MG63 (cell line): ENCODE data around the gene TFF1. TPM values are rescaled to one million over a fixed set of nuclear protein-coding genes. Genes with fewer than 3 reads are reported as not detected.
A peak's percentile ranks its signal among the peaks of the same experiment; 100 is the strongest.

Experiments used
- DNase-seq: peaks from one replicate; pipeline ENCODE4 v3.0.0-alpha.2; 2020
- H3K27me3 ChIP-seq: fragments of 250-450 bp; sonication (Bioruptor Pico); 2 replicates; pipeline ENCODE4 v1.5.1; 2020; ENCODE audit warnings: mild to moderate bottlenecking, moderate library complexity
- H3K36me3 ChIP-seq: fragments of 250-450 bp; sonication (Bioruptor Pico); 2 replicates; pipeline ENCODE4 v1.5.1; 2020; ENCODE audit warnings: mild to moderate bottlenecking, moderate library complexity
- H3K4me3 ChIP-seq: fragments of 250-450 bp; sonication (Bioruptor Pico); 2 replicates; pipeline ENCODE4 v1.5.1; 2020; ENCODE audit warnings: mild to moderate bottlenecking, moderate library complexity
- H3K9me3 ChIP-seq: fragments of 250-450 bp; sonication (Bioruptor Pico); 2 replicates; pipeline ENCODE4 v1.5.1; 2020; ENCODE audit warnings: mild to moderate bottlenecking, moderate library complexity
- total RNA-seq: library from RNA; depleted of rRNA; stranded (reverse); fragments of >200 nt; shearing (Covaris generic); gene quantifications from 2 replicates; pipeline ENCODE4 v1.2.3, GENCODE V29; 2014; ENCODE audit warnings: low replicate concordance

Gene TFF1
- total RNA-seq, 1 experiment from 2014 or later = not detected

GRCh38 chr21:42403611-42404231, 37.4 kb upstream of the TFF1 start, which contains the start of gene UBASH3A:
Gene UBASH3A (plus strand): TSS chr21:42403902. CDS start chr21:42403946, 44 bp downstream.
- Histone ChIP-seq H3K9me3 (no peaks in the 10 kb centered on the region), H3K27me3 (no peaks in the 10 kb centered on the region), H3K4me3 (no peak within 1 kb of the TSS), H3K36me3 (no peaks in the 10 kb centered on the region)
- DNase-seq = no peak

GRCh38 chr21:42401820-42402251, 35.5 kb upstream of the TFF1 start:
- Histone ChIP-seq H3K27me3 (no peaks in the 10 kb centered on the region), H3K36me3 (no peaks in the 10 kb centered on the region), H3K9me3 (no peaks in the 10 kb centered on the region), H3K4me3 (no peak overlapping the region)
- no peak for DNase-seq

GRCh38 chr21:42401154-42401553, 34.8 kb upstream of the TFF1 start:
- no peaks in the 10 kb centered on the region for H3K27me3 ChIP-seq
- H3K36me3 ChIP-seq = no peaks in the 10 kb centered on the region
- H3K9me3 ChIP-seq = no peaks in the 10 kb centered on the region
- H3K4me3 ChIP-seq = no peak overlapping the region
- peak; percentile 16 for DNase-seq

- Histone ChIP-seq H3K36me3 (no peaks in the 10 kb centered on the region), H3K4me3 (no peak overlapping the region), H3K9me3 (no peaks in the 10 kb centered on the region), H3K27me3 (no peaks in the 10 kb centered on the region)
- DNase-seq = no peak
Observed at GRCh38 chr21:42400525-42400924, 34.2 kb upstream of the TFF1 start.

- Histone ChIP-seq H3K27me3 (no peaks in the 10 kb centered on the region), H3K4me3 (no peak overlapping the region), H3K36me3 (no peaks in the 10 kb centered on the region), H3K9me3 (no peaks in the 10 kb centered on the region)
- no peak for DNase-seq
Observed at GRCh38 chr21:42398436-42399028, 32.2 kb upstream of the TFF1 start.

- DNase-seq = no peak
Observed at GRCh38 chr21:42397746-42398394, 31.5 kb upstream of the TFF1 start.

GRCh38 chr21:42396799-42397745, 30.7 kb upstream of the TFF1 start:
- Histone ChIP-seq H3K9me3 (no peaks in the 10 kb centered on the region), H3K4me3 (no peak overlapping the region)
- DNase-seq = no peak

More at GRCh38 chr21:42397746-42398394, 31.5 kb upstream of the TFF1 start:
- Histone ChIP-seq H3K27me3 (no peaks in the 10 kb centered on the region), H3K36me3 (no peaks in the 10 kb centered on the region), H3K4me3 (no peak overlapping the region), H3K9me3 (no peaks in the 10 kb centered on the region)

GRCh38 chr21:42395905-42396651, 29.7 kb upstream of the TFF1 start, which contains the start of gene TMPRSS3:
Gene TMPRSS3 (minus strand): TSS chr21:42396052. CDS start chr21:42395417, 635 bp downstream.
- Histone ChIP-seq H3K36me3 (no peaks in the 10 kb centered on the region), H3K9me3 (no peaks in the 10 kb centered on the region), H3K27me3 (no peaks in the 10 kb centered on the region), H3K4me3 (no peak within 1 kb of the TSS)
- peak; percentile 23 for DNase-seq

More at GRCh38 chr21:42396799-42397745, 30.7 kb upstream of the TFF1 start:
- Histone ChIP-seq H3K36me3 (no peaks in the 10 kb centered on the region), H3K27me3 (no peaks in the 10 kb centered on the region)

GRCh38 chr21:42395302-42395701, 29.0 kb upstream of the TFF1 start:
- Histone ChIP-seq H3K4me3 (no peak overlapping the region), H3K36me3 (no peaks in the 10 kb centered on the region), H3K27me3 (no peaks in the 10 kb centered on the region), H3K9me3 (no peaks in the 10 kb centered on the region)
- DNase-seq = no peak

GRCh38 chr21:42393443-42393950, 27.2 kb upstream of the TFF1 start:
- no peak for DNase-seq
- no peaks in the 10 kb centered on the region for H3K36me3 ChIP-seq
- H3K9me3 ChIP-seq = no peaks in the 10 kb centered on the region
- H3K27me3 ChIP-seq = no peaks in the 10 kb centered on the region
- no peak overlapping the region for H3K4me3 ChIP-seq

- H3K27me3 ChIP-seq = no peaks in the 10 kb centered on the region
- no peaks in the 10 kb centered on the region for H3K36me3 ChIP-seq
- H3K4me3 ChIP-seq = no peak overlapping the region
- DNase-seq = no peak
- no peaks in the 10 kb centered on the region for H3K9me3 ChIP-seq
Observed at GRCh38 chr21:42392731-42393442, 26.6 kb upstream of the TFF1 start.

GRCh38 chr21:42391297-42391696, 25.0 kb upstream of the TFF1 start:
- DNase-seq = no peak
- Histone ChIP-seq H3K27me3 (no peaks in the 10 kb centered on the region), H3K9me3 (no peaks in the 10 kb centered on the region), H3K36me3 (no peaks in the 10 kb centered on the region), H3K4me3 (no peak overlapping the region)

GRCh38 chr21:42390696-42391095, 24.4 kb upstream of the TFF1 start:
- no peaks in the 10 kb centered on the region for H3K27me3 ChIP-seq
- H3K9me3 ChIP-seq = no peaks in the 10 kb centered on the region
- no peak for DNase-seq
- H3K36me3 ChIP-seq = no peaks in the 10 kb centered on the region
- no peak overlapping the region for H3K4me3 ChIP-seq

- H3K9me3 ChIP-seq = no peaks in the 10 kb centered on the region
- H3K36me3 ChIP-seq = no peaks in the 10 kb centered on the region
- no peak overlapping the region for H3K4me3 ChIP-seq
- DNase-seq = no peak
- H3K27me3 ChIP-seq = no peaks in the 10 kb centered on the region
Observed at GRCh38 chr21:42390193-42390592, 23.9 kb upstream of the TFF1 start.

- Histone ChIP-seq H3K27me3 (no peaks in the 10 kb centered on the region), H3K36me3 (no peaks in the 10 kb centered on the region), H3K4me3 (no peak overlapping the region), H3K9me3 (no peaks in the 10 kb centered on the region)
- no peak for DNase-seq
Observed at GRCh38 chr21:42389449-42389835, 23.1 kb upstream of the TFF1 start.
